DOHH2 (cell line): Measurements from ENCODE around the gene PC.

Experiments used
- H3F3A ChIP-seq: fragments of 200-600 bp; sonication (generic), shearing (Covaris generic); 2 replicates; pipeline ENCODE4 v1.6.0; 2016; ENCODE audit warnings: antibody characterized with exemption, mild to moderate bottlenecking; ENCODE audit not compliant: control insufficient read depth, insufficient read depth
- H3K27ac ChIP-seq: fragments of 200-600 bp; sonication (generic); 2 replicates; pipeline ENCODE4 v1.5.1; 2014; ENCODE audit warnings: low read depth, mild to moderate bottlenecking, low read length, moderate library complexity
- H3K27me3 ChIP-seq: fragments of 200-600 bp; sonication (generic); 2 replicates; pipeline ENCODE4 v1.6.1; 2014; ENCODE audit warnings: mild to moderate bottlenecking, low read length, mixed read lengths; ENCODE audit not compliant: control insufficient read depth
- H3K36me3 ChIP-seq: fragments of 200-600 bp; sonication (generic); 2 replicates; pipeline ENCODE4 v1.6.1; 2014; ENCODE audit warnings: mild to moderate bottlenecking, low read length, moderate library complexity, mixed read lengths; ENCODE audit not compliant: control insufficient read depth
- H3K4me1 ChIP-seq: fragments of 200-600 bp; sonication (generic); 2 replicates; pipeline ENCODE4 v1.6.1; 2014; ENCODE audit warnings: mild to moderate bottlenecking, low read length, mixed read lengths; ENCODE audit not compliant: control insufficient read depth
- H3K4me2 ChIP-seq: fragments of 200-600 bp; sonication (generic); 2 replicates; pipeline ENCODE4 v1.6.0; 2014; ENCODE audit warnings: mild to moderate bottlenecking, low read length, moderate library complexity
- H3K4me3 ChIP-seq: fragments of 200-600 bp; sonication (generic); 2 replicates; pipeline ENCODE4 v1.5.1; 2014; ENCODE audit warnings: mild to moderate bottlenecking, low read length, mixed read lengths
- H3K79me2 ChIP-seq: fragments of 200-600 bp; sonication (generic); 2 replicates; pipeline ENCODE4 v1.6.1; 2014; ENCODE audit warnings: mild to moderate bottlenecking, low read length, mixed read lengths; ENCODE audit not compliant: control insufficient read depth
- H3K9me2 ChIP-seq: fragments of 200-600 bp; sonication (generic); replicated peaks from 2 replicates; pipeline ENCODE4 v1.6.1; 2014; ENCODE audit warnings: mild to moderate bottlenecking, low read length, mixed read lengths; ENCODE audit not compliant: control insufficient read depth
- H3K9me3 ChIP-seq: fragments of 200-600 bp; sonication (generic); 2 replicates; pipeline ENCODE4 v1.6.1; 2014; ENCODE audit warnings: antibody characterized with exemption, low read length, mixed read lengths; ENCODE audit not compliant: control insufficient read depth, insufficient read depth
- H4K20me1 ChIP-seq: fragments of 200-600 bp; sonication (generic); 2 replicates; pipeline ENCODE4 v1.6.0; 2014; ENCODE audit warnings: low read depth, mild to moderate bottlenecking, antibody characterized with exemption, low read length, moderate library complexity; ENCODE audit not compliant: control insufficient read depth, insufficient read depth
- EZH2phosphoT487 ChIP-seq: fragments of 200-600 bp; sonication (generic); IDR thresholded peaks from 2 replicates; pipeline ENCODE4 v1.6.1; 2017; ENCODE audit warnings: borderline replicate concordance, mild to moderate bottlenecking, antibody characterized with exemption, low read length, moderate library complexity, mixed read lengths
- TF ChIP-seq, protein P1 (sequence below): fragments of 200-600 bp; sonication (generic); IDR thresholded peaks from one replicate; pipeline ENCODE4 v1.5.1; 2014; ENCODE audit warnings: antibody characterized with exemption, mild to moderate bottlenecking, low read depth, low read length; ENCODE audit not compliant: poor library complexity, severe bottlenecking

Gene PC

GRCh38 chr11:66957971-66958231 lies 282 bp downstream of the PC start:
- H3K27ac ChIP-seq, result no peak overlapping the region
- H3K36me3 ChIP-seq, result no peaks in the 10 kb centered on the region
- no peaks in the 10 kb centered on the region for H3K27me3 ChIP-seq
- no peaks in the 10 kb centered on the region for H3K79me2 ChIP-seq
- TF ChIP-seq, protein P1, sequence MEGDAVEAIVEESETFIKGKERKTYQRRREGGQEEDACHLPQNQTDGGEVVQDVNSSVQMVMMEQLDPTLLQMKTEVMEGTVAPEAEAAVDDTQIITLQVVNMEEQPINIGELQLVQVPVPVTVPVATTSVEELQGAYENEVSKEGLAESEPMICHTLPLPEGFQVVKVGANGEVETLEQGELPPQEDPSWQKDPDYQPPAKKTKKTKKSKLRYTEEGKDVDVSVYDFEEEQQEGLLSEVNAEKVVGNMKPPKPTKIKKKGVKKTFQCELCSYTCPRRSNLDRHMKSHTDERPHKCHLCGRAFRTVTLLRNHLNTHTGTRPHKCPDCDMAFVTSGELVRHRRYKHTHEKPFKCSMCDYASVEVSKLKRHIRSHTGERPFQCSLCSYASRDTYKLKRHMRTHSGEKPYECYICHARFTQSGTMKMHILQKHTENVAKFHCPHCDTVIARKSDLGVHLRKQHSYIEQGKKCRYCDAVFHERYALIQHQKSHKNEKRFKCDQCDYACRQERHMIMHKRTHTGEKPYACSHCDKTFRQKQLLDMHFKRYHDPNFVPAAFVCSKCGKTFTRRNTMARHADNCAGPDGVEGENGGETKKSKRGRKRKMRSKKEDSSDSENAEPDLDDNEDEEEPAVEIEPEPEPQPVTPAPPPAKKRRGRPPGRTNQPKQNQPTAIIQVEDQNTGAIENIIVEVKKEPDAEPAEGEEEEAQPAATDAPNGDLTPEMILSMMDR, result no peak
- no peak for TF ChIP-seq EZH2phosphoT487
- H3F3A ChIP-seq, result no peaks in the 10 kb centered on the region
- H3K4me2 ChIP-seq, result no peak overlapping the region
- H3K4me3 ChIP-seq, result no peak overlapping the region
- no peaks in the 10 kb centered on the region for H3K9me2 ChIP-seq
- H3K4me1 ChIP-seq, result no peaks in the 10 kb centered on the region
- no peaks in the 10 kb centered on the region for H3K9me3 ChIP-seq
- no peaks in the 10 kb centered on the region for H4K20me1 ChIP-seq

DNA sequence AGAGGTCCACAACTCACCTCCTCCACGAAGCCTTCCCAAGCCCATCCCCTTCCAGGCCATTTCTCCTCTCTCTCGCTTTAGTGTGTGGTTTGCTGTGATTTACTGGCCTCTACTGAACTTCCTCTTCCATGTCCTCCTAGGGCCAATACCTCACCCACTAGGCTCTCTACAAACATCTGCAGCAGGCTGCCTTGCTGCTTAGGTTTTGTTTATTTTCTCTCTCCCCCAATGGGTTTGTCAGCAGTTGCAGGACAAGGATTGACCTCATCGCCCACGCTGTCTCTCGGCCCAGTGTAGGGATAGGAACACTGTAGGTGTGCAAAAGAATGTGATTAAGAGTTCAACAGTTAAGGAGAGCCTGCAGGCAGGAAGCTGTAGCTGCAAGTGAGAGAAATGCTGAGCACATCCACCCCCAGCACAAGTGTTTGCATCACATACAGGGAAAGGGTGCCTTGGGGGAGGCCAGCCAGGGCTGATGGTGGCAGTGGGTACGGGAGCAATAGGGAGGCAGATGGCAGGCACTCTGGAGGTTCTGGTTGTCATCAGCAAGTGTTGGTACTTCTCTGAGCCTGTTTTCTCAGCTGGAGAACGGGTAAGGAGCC lies 1.4 kb downstream of the PC start:
- Histone ChIP-seq H3F3A (no peaks in the 10 kb centered on the region), H3K4me2 (no peak overlapping the region), H3K9me2 (no peaks in the 10 kb centered on the region), H3K4me3 (no peak overlapping the region), H3K4me1 (no peaks in the 10 kb centered on the region), H3K27me3 (no peaks in the 10 kb centered on the region), H3K27ac (no peak overlapping the region), H4K20me1 (no peaks in the 10 kb centered on the region), H3K36me3 (no peaks in the 10 kb centered on the region), H3K79me2 (no peaks in the 10 kb centered on the region), H3K9me3 (no peaks in the 10 kb centered on the region)
- TF ChIP-seq, protein P1, result no peak
- no peak for TF ChIP-seq EZH2phosphoT487

DNA sequence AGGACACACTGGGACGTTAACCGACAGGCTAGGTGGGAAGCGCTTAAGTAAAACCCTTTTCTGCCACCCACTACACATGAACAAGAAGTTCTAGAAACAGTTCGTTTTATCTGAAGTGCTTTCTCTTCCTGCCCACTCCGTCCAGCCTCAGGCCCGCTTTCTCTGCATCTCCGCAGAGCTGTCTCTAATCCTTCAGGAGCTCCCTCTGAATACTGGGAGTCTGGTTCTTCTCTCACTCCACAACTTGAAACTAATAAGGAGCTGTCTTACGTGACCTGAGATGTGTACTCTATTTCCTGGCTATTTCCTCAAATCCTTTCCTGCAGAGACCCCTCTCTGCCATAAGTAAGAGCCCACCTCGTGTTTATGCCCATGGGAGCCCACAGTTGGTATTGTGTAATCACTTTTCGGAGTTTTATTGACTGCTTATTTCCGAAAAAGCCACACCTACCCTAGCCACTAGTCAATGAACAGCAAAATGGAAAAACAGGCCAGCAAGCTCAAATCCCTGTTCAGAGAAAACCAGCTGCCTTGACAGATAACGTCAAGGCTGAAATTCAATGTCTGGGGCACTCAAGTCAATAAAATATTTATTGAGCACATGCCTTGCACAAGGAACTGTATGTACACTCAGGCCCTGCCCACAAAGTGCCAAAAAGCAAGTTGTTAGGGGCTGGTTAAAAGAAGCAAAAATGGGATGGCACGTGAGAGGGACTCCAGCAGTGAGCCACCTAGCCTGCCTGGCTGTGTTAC lies 4.9 kb downstream of the PC start:
- H3K27ac ChIP-seq, result no peak overlapping the region
- H3K4me1 ChIP-seq, result no peaks in the 10 kb centered on the region

More for the DNA sequence above, 4.9 kb downstream of the PC start:
- H3K4me2 ChIP-seq, result no peak overlapping the region
- no peaks in the 10 kb centered on the region for H3K79me2 ChIP-seq
- H3K4me3 ChIP-seq, result no peak overlapping the region
- H3K9me2 ChIP-seq, result no peaks in the 10 kb centered on the region
- H3K27me3 ChIP-seq, result no peaks in the 10 kb centered on the region
- TF ChIP-seq, protein P1, result no peak
- TF ChIP-seq EZH2phosphoT487, result no peak
- H3K9me3 ChIP-seq, result no peaks in the 10 kb centered on the region
- no peaks in the 10 kb centered on the region for H3F3A ChIP-seq
- no peaks in the 10 kb centered on the region for H4K20me1 ChIP-seq
- H3K36me3 ChIP-seq, result no peaks in the 10 kb centered on the region
